Measurements from ENCODE around the gene SCLY.

Gene SCLY

DNA sequence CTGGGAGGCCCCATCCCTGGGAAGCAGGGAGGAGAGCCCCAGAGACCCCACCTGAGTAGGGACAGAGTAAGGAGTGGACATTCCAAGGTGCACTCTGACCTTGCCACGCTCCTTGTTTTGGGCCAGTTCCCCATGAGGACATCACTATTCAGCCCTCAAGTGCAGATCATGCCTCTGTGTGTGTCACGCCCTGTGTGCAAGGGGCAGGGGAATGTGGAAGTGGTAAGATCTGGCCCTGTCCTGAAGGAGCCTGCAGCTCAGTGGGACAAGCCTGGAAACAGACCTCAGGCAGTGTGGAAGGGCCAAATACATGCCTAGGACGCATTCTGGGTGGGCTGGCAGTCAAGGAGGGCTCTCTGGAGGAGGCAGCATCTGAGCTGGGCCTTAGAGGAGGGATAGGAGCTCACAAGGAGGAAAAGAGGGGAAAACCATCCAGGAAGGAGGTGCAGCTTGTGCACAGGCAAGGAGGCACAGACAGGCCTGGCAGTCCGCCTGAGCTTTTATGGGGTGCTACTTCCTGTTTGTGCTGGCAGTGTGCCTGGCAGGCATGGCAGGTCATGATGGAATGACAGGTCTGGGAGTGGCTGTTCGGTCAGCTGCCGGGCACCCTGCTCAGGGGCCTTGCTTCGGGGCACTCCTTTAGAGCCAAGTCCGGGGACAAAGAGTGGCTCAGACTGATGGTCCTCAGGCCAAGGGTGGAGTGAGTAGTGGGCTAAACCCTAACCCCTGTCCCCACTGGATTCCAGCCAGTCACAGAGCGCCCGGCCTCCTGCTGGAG, 80.9 kb downstream of the SCLY start:
- no peak for DNase-seq (ENCODE audit: low read depth)

DNA sequence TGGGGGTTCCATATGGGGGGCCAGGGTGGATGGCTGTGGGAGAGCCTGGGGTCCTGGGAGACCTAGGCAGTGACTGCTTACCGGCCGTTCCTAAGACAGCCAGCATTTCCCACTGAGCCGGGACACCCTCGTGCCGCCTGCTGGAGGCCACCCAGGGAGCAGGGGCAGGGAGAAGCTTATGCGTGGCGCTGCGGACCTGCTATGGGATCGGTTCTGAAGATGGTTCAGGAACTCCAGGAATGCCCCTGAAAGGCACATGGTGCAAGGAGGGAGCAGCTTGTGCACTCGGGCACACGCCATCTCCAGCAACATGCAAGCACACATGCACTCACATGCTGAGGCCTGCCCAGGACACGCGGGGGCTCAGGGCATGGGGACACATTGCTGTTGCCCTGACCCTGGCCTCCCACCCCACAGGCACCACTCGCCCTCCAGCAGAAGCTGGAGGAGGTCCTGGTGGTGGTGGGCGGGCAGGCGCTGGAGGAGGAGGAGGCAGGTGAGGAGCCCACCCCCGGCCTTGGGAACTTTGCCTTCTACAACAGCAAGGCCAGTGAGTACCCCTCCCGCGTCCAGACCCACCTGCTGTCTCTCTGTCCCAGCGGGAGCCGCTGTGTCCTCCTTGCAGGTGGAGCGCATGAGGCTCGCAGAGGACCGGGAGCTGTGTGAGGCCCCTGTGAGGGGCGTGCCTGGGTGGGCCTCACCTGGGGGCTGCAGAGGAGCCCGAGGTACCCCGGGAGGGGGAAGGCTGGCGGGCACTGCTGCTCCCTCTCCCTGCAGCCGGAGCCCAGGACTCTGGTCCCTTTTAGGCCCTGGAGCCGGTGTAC, 81.8 kb downstream of the SCLY start:
- DNase-seq (ENCODE audit: low read depth): no peak

DNA sequence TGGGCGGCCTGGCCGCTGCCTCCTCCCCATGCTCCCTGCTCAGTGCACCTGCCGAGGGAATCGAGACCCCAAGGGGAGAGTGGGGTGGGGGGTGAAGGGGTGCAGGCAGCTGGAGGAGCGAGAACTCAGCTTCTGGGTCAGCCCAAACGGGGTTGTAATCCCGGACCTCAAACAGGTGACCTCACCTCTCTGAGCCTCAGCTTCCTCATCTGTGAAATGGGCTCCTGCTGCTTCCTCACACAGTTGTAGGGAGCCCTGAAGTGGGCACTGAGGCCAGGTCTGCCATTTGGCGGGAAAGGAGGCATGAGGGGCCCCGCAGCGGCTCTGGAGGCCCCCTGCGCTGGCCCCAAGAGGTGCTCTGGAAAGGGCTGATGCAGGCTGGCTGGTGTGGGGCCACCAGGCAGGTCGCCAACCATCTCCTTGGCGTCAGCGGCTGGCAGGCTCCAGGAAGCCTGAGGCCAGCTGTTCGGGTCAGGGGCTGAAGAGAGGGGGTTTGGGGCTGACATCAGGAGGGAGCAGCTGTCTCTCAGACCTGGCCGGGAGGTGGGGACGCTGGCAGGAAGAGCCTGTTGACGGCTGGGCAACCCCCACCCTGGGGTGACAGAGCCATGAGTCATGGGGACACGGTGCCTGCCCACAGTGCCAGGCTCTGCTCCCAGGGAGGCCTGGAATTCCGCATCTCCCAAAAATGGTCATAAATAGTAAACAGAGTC, 82.6 kb downstream of the SCLY start:
- DNase-seq (ENCODE audit: low read depth): no peak

- no peak for DNase-seq (ENCODE audit: low read depth)
Observed at GRCh38 chr2:238144262-238144661, 83.5 kb downstream of the SCLY start.

DNA sequence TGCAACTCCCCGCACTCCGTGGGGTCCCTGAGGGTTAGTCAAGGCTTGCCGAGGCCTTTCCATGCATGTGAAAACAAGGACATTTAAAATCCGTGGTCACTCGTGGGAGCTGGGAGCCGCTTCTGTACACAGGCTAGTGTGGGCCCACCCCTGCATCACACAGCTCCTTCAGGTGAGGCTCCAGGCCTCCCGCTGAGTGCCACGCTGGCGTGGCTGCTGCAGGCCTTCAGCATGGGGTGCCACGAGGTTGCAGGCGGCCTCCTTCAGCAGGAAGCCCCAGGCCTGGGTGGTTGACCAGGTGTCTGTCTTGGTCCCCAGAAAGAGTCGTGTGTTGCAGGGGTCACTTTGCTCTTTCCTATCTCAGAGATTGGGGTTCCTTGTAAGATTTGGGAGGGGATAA, 84.2 kb downstream of the SCLY start:
- no peak for DNase-seq (ENCODE audit: low read depth)

GRCh38 chr2:238145851-238146250, 85.0 kb downstream of the SCLY start:
- no peak for DNase-seq (ENCODE audit: low read depth)

DNA sequence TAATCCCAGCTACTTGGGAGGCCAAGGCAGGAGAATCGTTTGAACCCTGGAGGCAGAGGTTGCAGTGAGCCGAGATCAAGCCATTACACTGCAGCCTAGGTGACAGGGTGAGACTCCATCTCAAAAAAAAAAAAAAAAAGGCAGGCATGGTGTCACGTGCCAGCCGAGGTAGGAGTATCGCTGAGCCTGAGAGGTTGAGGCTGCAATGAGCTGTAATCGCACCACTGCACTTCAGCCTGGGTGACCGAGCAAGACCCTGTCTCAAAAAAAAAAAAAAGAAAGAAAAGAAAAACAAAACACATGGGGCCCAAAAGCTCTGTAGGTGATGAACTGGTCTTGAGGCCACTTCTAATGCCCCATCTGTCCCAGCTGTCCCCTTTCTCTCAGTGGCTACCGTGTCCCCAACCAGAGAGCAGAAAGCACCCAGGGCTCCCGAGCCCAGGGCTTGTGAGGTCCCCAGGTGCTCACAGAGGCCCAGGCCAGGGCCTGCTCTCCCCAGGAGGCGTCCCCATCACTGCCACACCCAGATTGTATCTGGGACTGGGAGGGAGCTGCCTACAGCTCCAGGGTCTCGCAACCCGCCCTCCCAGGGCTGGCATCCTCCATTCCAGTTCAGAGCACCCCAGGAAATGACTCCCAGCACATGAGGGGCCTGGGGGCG, 86.2 kb downstream of the SCLY start:
- DNase-seq (ENCODE audit: low read depth): no peak

GRCh38 chr2:238148981-238149380, 88.2 kb downstream of the SCLY start:
- DNase-seq (ENCODE audit: low read depth): no peak

Data from CMK (cell line).